G401 (cell line): ENCODE data around the gene HSPA12A. TPM values are rescaled to one million over a fixed set of nuclear protein-coding genes. Genes with fewer than 3 reads are reported as not detected.
"Not testable (repeated sequence)": the region's sequence is repeated elsewhere in the genome, so short reads cannot be mapped to it uniquely, and the experiment has no call there.

ENCODE experiments used
- DNase-seq: peaks from one replicate; pipeline ENCODE4 v3.0.0-alpha.2; 2015; ENCODE audit warnings: low spot score
- in situ Hi-C: cut with HindIII; loops from 2 replicates; pipeline ENCODE4 v1.10.0; 2016; ENCODE audit warnings: low sequenced_read_pairs, mixed read lengths
- total RNA-seq: library from RNA; depleted of rRNA; stranded (reverse); fragments of >200 nt; shearing (Covaris generic); gene quantifications from 2 replicates; pipeline ENCODE4 v1.2.3, GENCODE V29; 2014

HSPA12A gene
- total RNA-seq, 1 experiment from 2014 or later = 0.47 TPM

DNA sequence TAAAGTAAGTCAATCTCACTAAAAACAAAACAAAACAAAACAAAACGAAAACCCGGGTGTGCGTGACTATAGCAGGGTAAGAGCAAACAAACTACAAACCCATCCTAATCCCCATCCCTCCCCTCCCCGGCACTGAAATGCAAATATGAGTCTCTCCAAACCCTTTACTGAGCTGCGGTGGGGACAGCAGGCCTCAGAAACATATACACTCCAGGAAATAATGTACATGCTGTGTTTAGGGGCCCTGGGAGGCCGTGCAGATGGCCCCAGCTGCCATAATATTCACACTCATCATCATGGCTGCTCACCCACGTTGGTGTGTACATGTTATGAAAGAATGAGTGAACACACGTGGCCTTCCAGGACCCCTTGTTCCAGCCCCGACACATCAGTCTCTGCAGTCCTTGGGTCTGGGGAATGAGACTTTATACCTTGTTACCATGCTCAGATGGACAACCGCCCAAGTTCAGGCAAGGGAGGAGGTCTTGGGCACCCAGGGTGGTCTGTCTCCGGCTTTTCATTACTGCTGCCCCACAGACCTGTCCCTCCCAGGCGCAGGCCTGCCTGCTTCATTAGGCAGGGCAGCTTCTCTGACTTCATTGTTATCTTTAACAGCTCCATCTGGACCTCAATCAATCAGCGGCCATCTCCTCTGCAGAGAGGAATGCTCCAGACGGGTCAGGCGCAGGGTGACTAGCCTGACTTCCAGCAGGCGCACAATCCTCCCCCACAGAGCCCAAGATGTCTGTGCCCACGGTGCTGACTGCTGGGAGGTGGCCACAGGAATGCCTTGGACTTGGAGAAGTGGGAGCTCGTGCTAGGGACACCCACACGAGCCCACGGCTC is 20.6 kb downstream of the HSPA12A start:
- in situ Hi-C loops = no loop called here

DNA sequence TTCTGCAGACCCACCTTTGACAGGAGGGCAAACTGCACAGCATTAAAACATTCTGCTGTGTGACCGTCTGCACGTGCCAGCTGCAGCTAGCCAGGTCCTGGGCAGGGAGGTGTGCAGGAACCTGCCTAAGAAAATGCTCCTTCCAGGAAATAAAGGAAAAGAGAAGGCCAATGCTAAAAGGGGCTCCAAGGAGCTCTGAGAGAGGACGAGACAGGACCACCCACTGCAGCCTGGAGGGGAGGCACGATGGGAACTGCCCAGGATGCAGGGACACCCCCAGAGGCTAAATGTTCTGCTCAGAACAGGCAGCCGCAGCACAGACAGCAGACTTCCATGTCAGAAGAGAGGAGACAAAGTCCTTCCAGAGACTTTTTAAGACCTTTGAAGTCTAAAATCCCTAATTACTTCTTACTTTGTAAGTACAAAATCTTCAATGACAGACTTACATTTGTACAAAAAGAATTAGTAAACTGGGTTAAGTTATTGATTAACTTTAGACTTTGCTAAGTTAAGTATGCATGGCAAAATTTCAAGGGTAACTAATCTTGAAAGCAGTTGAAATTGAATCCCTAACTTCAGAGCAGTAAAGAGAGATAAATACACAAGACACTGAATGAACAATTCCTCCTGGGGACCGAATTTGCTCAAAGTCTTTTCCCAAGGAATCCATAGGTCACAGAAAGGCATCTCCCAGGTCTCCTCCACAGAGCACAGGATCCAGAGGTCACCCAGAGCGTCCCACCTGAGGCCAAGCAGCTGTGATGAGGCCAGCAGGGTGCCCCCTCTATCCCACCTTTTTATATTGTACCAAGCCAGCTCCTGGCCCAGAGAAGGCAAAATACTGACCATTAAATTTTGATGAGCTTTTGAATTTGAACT is 21.5 kb downstream of the HSPA12A start:
- in situ Hi-C loops = no loop called here
- DNase-seq = no peak

More for the DNA sequence above, 20.6 kb downstream of the HSPA12A start:
- DNase-seq = no peak

DNA sequence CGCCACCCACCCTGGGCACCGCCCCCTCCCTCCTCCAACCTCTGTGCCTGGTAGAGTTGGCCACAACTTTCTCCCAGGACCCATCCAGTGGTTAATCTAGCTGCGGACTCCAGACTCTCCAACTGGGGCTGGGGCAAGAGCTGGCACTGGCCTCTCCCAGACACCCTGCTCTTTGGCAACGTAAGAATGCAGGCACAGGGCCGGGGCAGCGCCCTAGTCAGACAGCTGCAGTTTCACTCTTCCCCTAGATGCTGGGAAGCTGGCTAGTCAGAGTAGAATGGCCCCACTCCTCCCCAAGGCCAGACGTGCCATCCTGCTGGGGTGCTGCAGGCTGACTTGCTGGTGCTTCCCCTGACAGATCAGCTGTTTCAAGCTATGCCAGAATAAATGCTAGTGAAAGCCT is 22.1 kb downstream of the HSPA12A start:
- no peak for DNase-seq
- in situ Hi-C loops = no loop called here

DNA sequence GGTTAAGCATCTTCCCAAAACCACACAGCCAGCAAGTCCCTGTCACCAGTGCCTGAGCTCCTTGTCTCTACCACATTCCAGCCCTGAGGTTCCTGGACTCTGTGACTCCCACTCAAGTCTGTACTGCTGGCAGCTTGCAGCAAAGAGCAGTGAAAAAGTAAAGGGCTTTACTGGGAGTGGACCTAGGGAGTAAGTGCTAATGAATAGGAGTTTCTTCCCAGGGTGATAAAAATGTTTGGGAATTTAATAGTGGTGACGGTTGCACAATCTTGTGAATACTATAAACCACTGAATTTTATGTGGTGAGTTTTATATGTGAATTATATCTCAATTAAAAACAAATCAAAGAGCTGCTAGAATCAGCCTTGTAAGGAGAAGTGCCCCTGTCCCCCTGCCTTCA is 22.6 kb downstream of the HSPA12A start:
- no peak for DNase-seq
- in situ Hi-C loops = no loop called here

DNA sequence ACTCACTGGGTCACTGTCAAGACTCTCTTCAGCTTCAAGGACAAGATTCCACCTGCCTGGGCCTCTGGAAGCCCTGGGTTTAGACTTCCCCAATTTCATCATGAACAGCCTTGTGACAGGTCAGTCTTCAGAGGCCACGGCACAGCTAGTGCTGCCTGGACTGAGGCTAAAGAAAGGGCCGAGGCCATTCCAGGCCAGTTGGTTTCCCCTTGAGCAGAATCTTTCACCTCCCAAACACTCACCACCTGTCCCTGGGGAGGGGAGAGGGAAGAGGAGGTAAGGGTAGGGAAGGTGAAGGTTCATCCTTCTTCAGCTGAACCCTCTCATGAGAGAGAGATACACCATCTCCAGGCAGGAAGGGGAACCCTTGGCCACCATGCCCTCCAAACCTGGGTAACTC is 24.3 kb downstream of the HSPA12A start:
- in situ Hi-C loops = no loop called here

DNA sequence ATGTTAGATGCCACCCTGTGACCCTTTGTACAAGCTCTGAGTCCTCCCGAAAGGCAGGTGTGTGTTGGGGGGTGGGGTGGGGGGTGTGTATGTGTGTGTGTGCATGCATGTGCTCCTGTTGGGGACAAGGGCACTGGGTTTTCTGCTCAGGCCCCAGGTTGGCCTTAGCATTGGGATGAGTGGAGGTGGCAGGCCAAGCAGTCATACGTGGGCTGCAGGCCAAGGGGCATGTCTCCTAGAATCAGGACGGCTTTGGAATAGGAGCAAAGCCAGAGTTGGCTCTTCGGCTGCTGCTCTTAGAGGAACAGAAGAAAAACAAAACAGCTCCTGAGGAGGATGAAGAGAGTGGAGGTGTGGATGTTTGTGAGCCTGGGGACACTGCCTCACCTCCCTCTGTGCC is 26.0 kb downstream of the HSPA12A start:
- no peak for DNase-seq
- in situ Hi-C loops = no loop called here

More for the DNA sequence above, 24.3 kb downstream of the HSPA12A start:
- no peak for DNase-seq

DNA sequence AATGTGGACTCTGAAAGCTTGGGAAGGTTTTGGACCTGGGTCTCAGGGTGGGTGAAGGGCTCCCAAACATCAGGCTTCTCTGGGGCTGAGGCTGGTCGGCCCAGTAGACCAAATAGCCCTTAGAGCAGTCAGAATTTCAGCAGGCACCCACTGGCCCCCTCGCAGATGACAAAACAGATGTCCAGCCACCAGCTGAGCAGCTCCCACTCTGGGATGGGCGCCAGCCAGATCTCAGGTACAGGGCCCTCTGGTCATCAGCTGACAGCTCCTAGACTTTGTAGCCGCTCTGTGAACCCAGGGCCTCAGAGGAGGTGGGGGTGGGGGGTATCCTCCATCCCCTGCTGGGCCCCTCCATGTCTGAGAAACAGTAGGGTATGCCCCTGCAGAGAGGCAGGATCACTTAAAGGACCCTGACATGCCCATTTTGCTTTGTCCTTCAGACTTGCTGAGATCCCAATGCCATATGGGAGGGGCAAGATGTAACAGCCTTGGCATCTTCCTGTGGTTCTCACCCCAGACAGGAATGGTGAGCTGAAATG is 26.5 kb downstream of the HSPA12A start:
- DNase-seq = no peak
- in situ Hi-C loops = no loop called here

DNA sequence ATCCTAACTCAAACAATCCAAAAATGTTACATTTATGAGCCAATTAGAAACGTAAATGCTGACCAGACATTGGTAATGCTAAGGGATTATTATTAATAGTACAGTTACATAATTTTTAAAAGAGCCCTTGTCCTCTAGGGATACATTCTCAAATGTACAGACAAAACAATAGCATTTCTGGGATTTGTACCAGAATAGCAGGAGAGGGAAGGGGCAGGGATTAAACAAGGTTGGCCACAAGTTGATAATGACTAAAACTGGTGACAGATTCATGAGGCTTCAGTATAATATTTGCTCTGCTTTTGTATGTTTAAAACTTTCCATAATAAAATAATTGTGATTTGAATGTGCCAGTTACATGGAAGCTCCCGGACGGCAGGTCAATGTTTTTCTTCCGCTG is 27.0 kb downstream of the HSPA12A start:
- no peak for DNase-seq
- in situ Hi-C loops = no loop called here

DNA sequence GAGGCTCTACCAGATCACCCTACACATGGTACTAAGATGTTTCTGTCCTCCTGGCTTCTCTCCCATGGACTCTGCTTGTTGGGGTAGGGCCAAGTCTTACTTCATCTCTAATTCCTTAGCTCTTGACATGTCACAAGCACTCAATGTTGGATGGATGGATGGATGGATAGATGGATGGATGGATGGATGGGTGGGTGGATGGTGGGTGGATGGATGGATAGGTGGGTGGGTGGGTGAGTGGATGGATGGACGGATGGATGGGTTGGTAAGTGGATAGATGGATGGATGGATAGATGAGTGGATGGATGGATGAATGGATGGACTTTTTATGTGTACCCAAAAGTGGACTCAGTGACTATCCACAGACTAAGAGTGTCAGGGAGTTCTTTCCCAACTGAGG is 28.5 kb downstream of the HSPA12A start:
- in situ Hi-C loops = no loop called here
- DNase-seq = no peak

DNA sequence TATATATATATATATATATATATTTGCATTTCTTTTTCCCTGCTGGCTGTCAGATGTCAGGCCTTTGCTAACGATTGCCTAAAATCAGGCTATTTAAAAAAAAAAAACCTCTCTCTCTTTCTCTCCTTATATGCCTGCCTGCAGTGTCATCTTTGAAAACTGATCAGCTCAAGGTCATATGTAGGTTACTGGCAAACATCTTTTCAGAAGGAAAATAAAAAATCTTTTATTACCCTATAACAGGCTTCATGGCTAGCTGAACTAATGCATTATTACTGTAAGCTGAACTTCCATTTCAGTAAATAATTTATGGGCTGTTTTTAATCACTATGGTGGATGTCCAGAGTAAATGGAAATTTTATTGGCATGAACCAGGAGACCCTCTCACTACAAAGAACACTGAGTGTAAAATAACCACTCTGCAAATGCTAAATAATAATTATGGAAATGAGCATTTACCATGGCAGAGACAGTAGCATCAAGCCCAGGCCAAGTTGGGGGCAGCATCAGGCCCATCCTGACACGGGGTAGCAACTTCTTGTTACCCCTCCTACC is 29.3 kb downstream of the HSPA12A start:
- in situ Hi-C loops = no loop called here
- no peak for DNase-seq

DNA sequence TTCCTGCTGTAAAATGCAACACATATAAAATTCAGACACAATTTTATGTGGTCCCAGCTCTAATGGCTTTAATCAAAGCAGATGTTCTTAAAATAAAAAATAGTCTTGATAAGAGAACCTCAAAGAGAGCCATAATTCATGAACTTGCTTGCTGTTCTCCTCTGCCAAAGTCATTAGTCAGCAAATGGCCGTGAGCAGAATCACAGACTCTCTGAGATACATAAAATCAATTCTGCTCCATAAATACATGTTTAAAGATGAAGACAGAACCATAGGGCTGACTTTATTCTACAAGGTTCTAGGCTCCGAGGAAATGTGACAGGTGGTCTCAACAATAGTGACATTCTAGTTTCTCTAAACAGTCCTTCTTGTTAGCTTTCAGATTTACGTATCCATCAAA is 29.8 kb downstream of the HSPA12A start:
- no peak for DNase-seq
- in situ Hi-C loops = no loop called here

DNA sequence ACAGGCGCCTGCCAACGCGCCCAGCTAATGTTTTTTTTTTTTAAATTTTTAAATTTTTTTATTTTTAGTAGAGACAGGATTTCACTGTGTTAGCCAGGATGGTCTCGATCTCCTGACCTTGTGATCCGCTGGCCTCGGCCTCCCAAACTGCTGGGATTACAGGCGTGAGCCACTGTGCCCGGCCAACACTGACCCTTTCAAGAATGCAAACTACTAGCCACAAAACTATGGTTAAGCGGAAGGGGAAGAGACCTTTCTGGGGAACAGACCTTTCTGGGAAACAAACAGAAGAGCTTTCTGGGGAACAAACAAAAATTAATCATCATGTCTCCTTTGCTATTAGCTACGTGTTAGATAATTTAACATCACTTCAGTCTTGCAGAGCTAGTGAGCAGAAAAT is 30.6 kb downstream of the HSPA12A start:
- in situ Hi-C loops, DNase-seq: not testable (repeated sequence)

DNA sequence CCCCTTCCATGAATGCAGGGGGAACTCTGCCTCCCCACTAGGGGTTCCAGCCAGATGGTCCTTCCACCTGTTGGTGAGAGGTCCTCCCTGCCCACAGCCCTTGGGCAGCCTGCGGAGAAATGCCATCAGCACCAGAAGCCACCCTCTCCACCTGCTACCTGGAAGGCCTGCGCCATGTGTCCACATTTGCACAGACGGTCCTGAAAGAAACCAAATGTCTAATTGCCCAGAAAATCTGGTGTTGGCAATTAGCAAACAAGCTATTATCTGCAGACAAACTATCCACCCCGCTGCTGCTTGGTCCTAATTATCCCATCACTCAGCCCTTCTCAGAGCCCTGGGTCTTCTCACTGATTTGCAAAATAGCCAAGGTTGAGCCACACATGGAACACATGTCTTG is 32.3 kb downstream of the HSPA12A start:
- in situ Hi-C loops = no loop called here
- peak; percentile 68 for DNase-seq

DNA sequence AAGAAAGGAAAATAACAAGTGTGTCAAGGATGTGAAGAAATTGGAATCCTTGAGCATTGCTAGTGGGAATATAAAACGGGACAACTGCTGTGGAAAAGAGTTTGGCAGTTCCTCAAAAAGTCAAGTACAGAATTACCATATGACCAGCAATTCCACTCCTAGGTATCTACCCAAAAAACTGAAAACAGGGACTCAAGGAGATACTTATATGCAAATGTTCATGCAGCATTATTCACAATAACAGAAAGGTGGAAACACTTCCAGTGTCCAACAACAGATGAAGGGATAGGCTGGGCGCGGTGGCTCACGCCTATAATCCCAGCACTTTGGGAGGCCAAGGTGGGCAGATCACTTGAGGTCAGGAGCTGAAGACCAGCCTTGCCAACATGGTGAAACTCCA is 33.5 kb downstream of the HSPA12A start:
- in situ Hi-C loops = no loop called here
- no peak for DNase-seq

DNA sequence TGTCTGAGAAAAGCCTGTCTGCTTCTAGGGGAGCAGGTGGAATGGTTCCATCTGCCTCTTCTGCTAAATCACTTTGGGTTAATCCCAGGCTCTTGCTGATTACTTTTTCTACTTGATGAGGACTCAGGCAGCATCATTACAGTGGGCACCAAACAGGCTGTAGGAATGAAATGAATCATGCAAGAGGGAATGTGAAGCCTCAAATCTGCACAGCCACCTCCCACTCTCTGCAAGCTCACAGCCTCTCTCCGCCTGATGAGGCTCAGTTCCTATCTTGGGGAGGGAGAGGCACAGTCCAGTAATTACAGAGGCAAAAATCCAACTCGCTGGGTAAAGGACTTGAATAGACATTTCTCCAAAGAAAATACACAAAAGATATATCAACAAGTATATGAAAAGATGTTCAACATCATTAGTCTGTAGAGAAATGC is 34.0 kb downstream of the HSPA12A start:
- in situ Hi-C loops = no loop called here
- no peak for DNase-seq

DNA sequence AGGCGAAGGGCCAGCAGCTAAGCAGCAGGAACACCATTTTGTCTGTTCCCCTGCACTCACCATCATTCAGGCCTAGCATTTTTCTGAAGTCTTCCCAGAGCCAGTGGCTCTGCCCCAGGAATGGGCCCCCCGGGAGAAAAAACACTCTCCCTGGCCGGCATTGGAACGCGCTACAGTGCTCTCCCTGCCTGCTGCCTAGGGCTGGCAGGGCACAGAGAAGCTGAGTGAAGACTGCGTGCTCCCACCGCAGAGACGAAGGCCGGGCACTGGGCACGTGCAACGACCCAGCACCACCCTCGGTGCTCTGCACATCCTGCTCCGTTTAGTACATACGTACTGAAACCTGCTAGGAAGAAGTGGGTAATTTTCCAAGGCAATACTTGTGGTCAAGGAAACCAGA is 34.4 kb downstream of the HSPA12A start:
- DNase-seq = no peak
- in situ Hi-C loops = no loop called here

DNA sequence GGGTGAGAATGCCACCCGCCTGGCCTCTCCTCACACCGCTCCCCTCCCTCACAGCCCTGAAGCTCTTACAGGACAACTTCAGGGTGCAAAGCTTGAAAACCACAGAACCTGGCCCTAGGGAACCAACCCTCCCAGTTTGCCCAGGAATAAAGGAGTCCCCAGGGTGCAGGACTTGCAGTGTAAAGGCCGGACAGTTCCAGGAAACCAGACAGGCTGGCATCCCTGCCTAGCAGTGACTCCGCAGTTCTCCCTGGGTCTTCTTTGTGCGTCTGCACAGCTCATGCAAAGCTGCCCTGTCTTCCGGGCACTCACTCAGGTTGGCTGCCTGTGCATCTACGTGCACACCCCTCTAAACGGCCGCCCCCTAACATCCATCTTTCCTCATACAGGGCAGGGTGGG is 36.1 kb downstream of the HSPA12A start:
- no peak for DNase-seq
- in situ Hi-C loops = no loop called here

DNA sequence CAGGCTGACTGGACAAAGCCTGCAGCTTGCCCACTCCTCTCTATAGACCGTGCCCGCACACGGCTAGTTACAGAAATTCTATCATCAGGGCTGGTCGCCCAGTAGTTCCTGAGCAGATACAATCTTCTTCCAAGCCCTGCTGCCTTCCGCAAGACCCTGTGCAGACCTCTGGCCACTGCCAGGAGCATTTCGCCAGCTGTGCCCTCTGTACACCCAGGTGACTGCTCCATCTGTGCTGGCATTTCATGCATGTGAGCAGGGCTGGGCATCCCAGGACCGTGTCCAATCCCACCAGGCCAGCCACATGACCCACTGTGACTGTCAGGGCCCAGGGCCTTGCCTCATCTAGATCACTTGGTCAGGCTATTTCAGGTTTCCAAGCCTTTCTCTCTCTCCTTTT is 36.9 kb downstream of the HSPA12A start:
- in situ Hi-C loops = no loop called here
- DNase-seq = no peak

DNA sequence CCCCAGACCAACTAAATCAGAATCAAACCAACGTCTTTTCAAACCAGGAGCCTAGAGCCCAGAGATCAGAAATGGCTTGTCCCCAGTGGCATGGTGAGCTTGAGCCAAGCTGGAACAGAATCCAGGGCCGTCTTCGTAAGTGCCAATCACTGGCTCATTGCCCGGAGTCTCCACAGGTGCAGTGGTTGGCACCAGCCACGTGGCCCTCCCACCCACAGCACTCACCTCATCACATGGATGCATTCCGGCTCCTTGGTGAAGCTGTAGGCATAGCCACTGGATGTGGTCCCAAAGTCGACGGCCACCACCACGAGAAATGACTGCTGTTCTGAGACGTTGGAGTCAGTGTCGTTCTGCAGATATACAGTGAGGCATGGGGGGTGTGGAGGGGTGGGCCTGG is 37.4 kb downstream of the HSPA12A start:
- DNase-seq = no peak
- in situ Hi-C loops = no loop called here

DNA sequence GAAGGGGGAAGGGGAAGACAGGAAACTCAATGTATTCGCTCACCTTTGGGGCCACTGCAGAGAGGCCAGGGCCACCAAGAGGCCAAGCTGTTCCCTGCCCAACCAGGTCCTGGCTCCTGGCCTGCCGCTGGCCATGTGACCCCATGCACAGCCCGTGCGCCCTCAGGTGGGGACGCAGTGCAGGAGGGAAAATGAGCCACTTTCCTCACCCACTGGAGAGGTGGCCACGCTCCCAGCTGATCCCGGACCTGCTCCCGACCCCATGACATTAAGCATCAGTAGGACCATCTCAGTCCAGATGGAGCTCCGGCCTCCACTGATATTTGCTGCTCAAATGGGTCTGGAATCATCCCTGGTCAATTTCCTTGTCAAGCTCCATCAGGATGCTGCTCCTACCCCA is 40.2 kb downstream of the HSPA12A start:
- in situ Hi-C loops = no loop called here
- no peak for DNase-seq
